Heart right ventricle (tissue), 16 donors: ENCODE measurements around the gene COPZ2. TPM values are rescaled to one million over a fixed set of nuclear protein-coding genes. Genes with fewer than 3 reads are reported as not detected.

Source experiments
- ATAC-seq, 8 donors: fragments of 200-7000 bp; cut with Tn5 transposase; one replicate each; pipeline ENCODE4 v1.9.1; 2020; ENCODE audit warnings: mild to moderate bottlenecking in 8 of 8, moderate library complexity in 8 of 8, moderate number of reproducible peaks in 1 of 8
- DNase-seq, 2 donors: peaks; one replicate each; pipeline ENCODE4 v3.0.0-alpha.2; 2020
- H3K27ac ChIP-seq, 10 donors: fragments of 200-600 bp; sonication (generic) in 2 of 10; one replicate each; pipeline versions ENCODE4 v1.5.0 to v1.8.0; 2020 to 2022; ENCODE audit warnings: mild to moderate bottlenecking in 3 of 10
- H3K27me3 ChIP-seq, 7 donors: fragments of 200-600 bp; one replicate each; pipeline ENCODE4 v1.8.0; 2021 to 2022; ENCODE audit warnings: mild to moderate bottlenecking in 2 of 7
- H3K36me3 ChIP-seq, 9 donors: fragments of 200-600 bp; sonication (generic) in 1 of 9; one replicate each; pipeline versions ENCODE4 v1.5.0 to v1.8.0; 2020 to 2022; ENCODE audit warnings: mild to moderate bottlenecking in 2 of 9
- H3K4me1 ChIP-seq, 9 donors: fragments of 200-600 bp; sonication (generic) in 1 of 9; one replicate each; pipeline versions ENCODE4 v1.5.0 to v1.8.0; 2020 to 2022; ENCODE audit warnings: mild to moderate bottlenecking in 4 of 9
- H3K4me3 ChIP-seq, 10 donors: fragments of 200-600 bp; sonication (generic) in 2 of 10; one replicate each; pipeline versions ENCODE4 v1.5.0 to v1.8.0; 2020 to 2022; ENCODE audit warnings: mild to moderate bottlenecking in 7 of 10, moderate library complexity in 2 of 10
- H3K9me3 ChIP-seq, 11 donors: fragments of 200-600 bp in 10 of 11; sonication (generic) in 2 of 11; one replicate each; pipeline versions ENCODE4 v1.5.0 to v1.8.0; 2013 to 2022; ENCODE audit warnings: mild to moderate bottlenecking in 2 of 11, control low read depth in 1 of 11, moderate library complexity in 1 of 11
- WGBS, 2 donors: extraction: QIAGEN DNeasy Blood & Tissue Kit; methylation state at CpG; one replicate each; pipeline ENCODE4 v1.1.7; 2013; ENCODE audit warnings: inconsistent platforms in 1 of 2; 5-methylcytosine and 5-hydroxymethylcytosine counted together
- intact Hi-C, 10 donors: fragments of 100-400 bp; cut with DNase I; formaldehyde crosslinking; loops; one replicate each; pipeline versions ENCODE4 v1.11.1 to v1.14.2; 2022
- polyA plus RNA-seq, 2 donors: library from polyadenylated mRNA; stranded (reverse); fragments of 200-250 nt; gene quantifications; one replicate each; pipeline ENCODE4 v1.2.3, GENCODE V29; 2013
- total RNA-seq, 10 donors: library from RNA; stranded (reverse); fragmentation: NEBNext Ultra II Directional in 3 of 10; extraction: Animal tissue kit (Norgen Biotek cat#: 25700) in 3 of 10; gene quantifications; one replicate each; pipeline versions ENCODE4 v1.2.1 to v1.2.4, GENCODE V29; 2021 to 2023
- TF ChIP-seq, protein P1 (sequence below), 9 donors: fragments of 200-600 bp; sonication (generic) in 2 of 9; IDR thresholded peaks; one replicate each; pipeline versions ENCODE4 v1.5.0 to v1.8.0; 2021 to 2022; ENCODE audit warnings: antibody characterized with exemption in 9 of 9, mild to moderate bottlenecking in 5 of 9, moderate library complexity in 1 of 9
- donor health status: Arrhythmogenic right ventricular cardiomyopathy.
- donor health status: ischemic (EF 13 %, LVEDD 7.1; RV severe dilation, severe dysfunction).
- donor health status: healthy with polysubstance abuse.
- donor health status: DM: no; HTN: yes; CAD: no.
- donor health status: DM: no; HTN: no; CAD: no.
- donor health status: ischemic (EF 25% LVEDD 6.9; RV normal size, moderate dysfunction).
- donor health status: ischemic (EF 25% LVEDD 5.7; RV mildly dilated, moderate dysfunction).
- donor health status: healthy.
- donor health status: DM: yes; HTN: yes; CAD: no.
- donor health status: Ischemic cardiomyopathy.
- donor health status: ischemic (EF 35%, LVEDD 5.7; RV mildly dilated, moderate dysfunction).
- donor health status: nonischemic (EF 11% LVEDD 7.7; RV severe dilation, severe dysfunction).
- donor health status: DM: yes; HTN: yes; CAD: no.
- donor health status: PGD.
- donor health status: ischemic (EF 29% LVEDD 5.4; RV normal size, mild dysfunction).
- donor health status: nonischemic (EF 23%, LVEDD 6.1; RV moderate dilation, normal function).

The COPZ2 gene
- total and polyA plus RNA-seq, 12 donors = 17.5 to 67.3 (median 59.1) TPM

DNA sequence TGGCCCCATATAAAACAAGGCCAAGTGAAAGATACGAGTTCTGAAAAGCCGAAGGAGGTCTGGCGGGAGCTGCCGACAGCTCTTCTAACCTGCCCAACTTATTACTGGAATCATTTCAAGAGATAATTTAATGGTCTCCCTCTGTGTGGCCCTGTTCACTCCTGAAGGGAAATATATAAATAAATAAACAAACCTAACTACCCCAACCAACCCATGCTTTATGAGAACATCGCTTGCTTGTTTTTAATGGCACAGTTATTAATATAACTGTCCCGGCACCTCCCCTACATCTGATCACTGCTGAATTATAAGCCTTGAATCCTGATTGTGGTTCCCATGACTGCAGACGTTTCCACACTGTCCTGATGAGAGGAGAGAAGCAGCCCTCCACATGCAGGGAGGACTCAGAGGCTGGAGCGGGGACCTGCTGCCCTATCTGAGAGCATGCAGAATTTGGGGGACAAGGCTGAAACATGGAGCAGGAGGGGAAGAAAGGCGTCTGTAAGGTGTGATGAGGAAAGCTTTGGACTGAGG is 44.5 kb downstream of the COPZ2 start:
- TF ChIP-seq, protein P1, sequence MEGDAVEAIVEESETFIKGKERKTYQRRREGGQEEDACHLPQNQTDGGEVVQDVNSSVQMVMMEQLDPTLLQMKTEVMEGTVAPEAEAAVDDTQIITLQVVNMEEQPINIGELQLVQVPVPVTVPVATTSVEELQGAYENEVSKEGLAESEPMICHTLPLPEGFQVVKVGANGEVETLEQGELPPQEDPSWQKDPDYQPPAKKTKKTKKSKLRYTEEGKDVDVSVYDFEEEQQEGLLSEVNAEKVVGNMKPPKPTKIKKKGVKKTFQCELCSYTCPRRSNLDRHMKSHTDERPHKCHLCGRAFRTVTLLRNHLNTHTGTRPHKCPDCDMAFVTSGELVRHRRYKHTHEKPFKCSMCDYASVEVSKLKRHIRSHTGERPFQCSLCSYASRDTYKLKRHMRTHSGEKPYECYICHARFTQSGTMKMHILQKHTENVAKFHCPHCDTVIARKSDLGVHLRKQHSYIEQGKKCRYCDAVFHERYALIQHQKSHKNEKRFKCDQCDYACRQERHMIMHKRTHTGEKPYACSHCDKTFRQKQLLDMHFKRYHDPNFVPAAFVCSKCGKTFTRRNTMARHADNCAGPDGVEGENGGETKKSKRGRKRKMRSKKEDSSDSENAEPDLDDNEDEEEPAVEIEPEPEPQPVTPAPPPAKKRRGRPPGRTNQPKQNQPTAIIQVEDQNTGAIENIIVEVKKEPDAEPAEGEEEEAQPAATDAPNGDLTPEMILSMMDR (IDR thresholded peaks at IDR 0.05) = no peak

DNA sequence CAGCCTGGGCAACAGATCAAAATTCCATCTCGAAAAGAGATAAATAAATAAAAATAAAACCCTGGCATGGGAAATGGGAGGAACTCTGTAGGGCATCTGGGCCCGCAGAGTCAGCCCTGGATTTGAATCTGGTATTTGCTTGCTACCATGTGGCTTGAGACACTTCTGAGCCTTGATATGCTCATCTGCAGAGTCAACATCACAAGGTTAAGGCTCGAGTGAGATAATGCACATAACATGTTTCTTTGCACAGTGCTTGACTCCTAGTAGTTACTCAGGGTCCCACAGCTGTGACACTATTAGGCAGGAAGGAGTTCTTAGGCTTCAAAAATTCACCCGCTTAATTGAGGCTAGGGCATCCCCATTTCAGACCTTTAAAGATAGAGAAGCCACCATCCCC is 45.4 kb downstream of the COPZ2 start:
- no peak overlapping the region for H3K27ac ChIP-seq
- no peak overlapping the region for H3K4me3 ChIP-seq
- no peaks in the 10 kb centered on the region for H3K9me3 ChIP-seq
- DNase-seq (no peak), ATAC-seq (peak in 1 of 8 donors; percentile 20)
- TF ChIP-seq, protein P1 (IDR thresholded peaks at IDR 0.05) = no peak
- intact Hi-C loops = no loop called here
- 46 to 58% methylated on average over 4 of the region's 4 CpGs for WGBS, 2 donors
- peaks cover 0 to 18% (median 11%) of the 10 kb centered on the region in 9 donors for H3K4me1 ChIP-seq
- H3K27me3 ChIP-seq = peaks cover 0 to 9% (median 0%) of the 10 kb centered on the region in 7 donors
- H3K36me3 ChIP-seq = no peaks in the 10 kb centered on the region

More for the DNA sequence above, 44.5 kb downstream of the COPZ2 start:
- no peaks in the 10 kb centered on the region for H3K9me3 ChIP-seq
- no peak overlapping the region for H3K4me3 ChIP-seq
- H3K27ac ChIP-seq = peak overlapping the region in 1 of 10 donors; percentile 1
- intact Hi-C loops = no loop called here
- ATAC-seq (no peak), DNase-seq (no peak)
- 53 to 61% methylated on average over 9 of the region's 9 CpGs for WGBS, 2 donors
- peaks cover 0 to 17% (median 9%) of the 10 kb centered on the region in 9 donors for H3K4me1 ChIP-seq
- no peaks in the 10 kb centered on the region for H3K36me3 ChIP-seq
- H3K27me3 ChIP-seq = peaks cover 0 to 9% (median 0%) of the 10 kb centered on the region in 7 donors

DNA sequence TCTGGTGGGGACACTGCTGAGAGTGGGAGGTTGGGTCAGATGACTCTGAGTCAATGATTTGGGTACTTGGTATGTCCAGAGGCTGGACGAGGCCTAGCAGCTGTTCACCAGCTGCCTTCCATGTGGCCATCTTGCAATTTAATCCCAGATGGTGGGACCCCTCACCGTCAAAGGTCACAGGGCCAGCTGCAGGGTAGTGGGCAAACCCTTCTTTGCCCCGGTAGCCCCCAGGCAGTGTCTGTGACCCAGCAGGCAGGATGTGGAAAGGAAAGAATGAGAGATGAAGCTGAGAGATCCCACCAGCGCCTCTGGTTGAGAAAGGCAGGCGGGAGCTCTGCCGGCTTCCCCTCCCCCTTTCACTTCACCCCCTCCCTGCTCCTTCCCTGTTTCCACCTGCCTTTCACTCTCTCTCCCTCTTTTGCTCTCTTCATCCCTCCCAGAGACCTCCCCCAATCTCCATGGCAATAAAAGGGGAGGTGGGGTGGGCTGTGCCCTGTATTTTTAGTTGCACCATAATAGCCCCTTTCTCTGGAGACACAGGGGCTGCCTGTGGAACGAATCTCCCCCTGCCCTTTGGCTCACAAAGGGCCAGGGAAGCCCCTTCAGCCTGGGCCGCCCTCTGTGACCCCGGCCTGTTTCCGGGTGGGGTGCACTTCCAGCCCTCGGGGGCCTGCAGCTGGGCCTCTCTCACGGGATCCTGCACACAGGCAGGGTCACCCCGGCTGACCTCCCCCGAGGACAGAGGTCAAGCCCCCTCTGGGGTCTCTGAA is 46.5 kb downstream of the COPZ2 start:
- peaks cover 0 to 9% (median 0%) of the 10 kb centered on the region in 7 donors for H3K27me3 ChIP-seq
- no peak overlapping the region for H3K27ac ChIP-seq
- no peaks in the 10 kb centered on the region for H3K9me3 ChIP-seq
- DNase-seq = no peak
- H3K36me3 ChIP-seq = no peaks in the 10 kb centered on the region
- TF ChIP-seq, protein P1 (IDR thresholded peaks at IDR 0.05) = no peak
- 58 to 72% methylated on average over 14 of the region's 14 CpGs for WGBS, 2 donors
- intact Hi-C loops = no loop called here
- no peak for ATAC-seq
- no peak overlapping the region for H3K4me3 ChIP-seq
- H3K4me1 ChIP-seq = peaks cover 0 to 21% (median 11%) of the 10 kb centered on the region in 9 donors

DNA sequence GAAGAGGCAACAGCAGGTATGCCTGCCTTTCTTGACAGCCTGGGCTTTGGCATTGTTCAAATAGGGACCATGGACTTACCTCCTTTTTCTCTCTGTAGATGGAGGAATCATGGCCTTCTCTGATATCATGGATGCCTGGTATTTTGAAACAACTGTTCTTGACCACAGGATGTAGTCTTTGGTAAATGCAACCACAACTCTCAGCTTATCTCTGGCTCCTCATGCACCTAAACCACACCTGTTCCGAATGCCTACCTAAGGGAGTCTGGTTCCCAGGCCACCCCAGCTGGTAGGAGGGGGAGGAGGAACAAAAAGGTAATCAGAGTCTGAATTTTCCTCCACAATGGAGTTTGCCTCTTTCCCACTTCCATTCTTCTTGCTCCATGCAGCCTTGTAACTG is 47.9 kb downstream of the COPZ2 start:
- Histone ChIP-seq H3K27me3 (peaks cover 0 to 6% (median 0%) of the 10 kb centered on the region in 7 donors), H3K36me3 (peaks cover 0 to 9% (median 0%) of the 10 kb centered on the region in 9 donors), H3K4me3 (no peak overlapping the region), H3K4me1 (peaks cover 0 to 21% (median 11%) of the 10 kb centered on the region in 9 donors), H3K9me3 (no peaks in the 10 kb centered on the region), H3K27ac (no peak overlapping the region)
- TF ChIP-seq, protein P1 (IDR thresholded peaks at IDR 0.05) = no peak
- intact Hi-C loops = no loop called here
- no peak for ATAC-seq
- WGBS, 2 donors = 97 to 100% methylated on average over 1 of the region's 1 CpG
- DNase-seq = no peak
